Pancreas (tissue), 10 donors: ENCODE data around the gene SSX7. TPM values are rescaled to one million over a fixed set of nuclear protein-coding genes. Genes with fewer than 3 reads are reported as not detected.

Experiments used
- ATAC-seq, 4 donors: fragments of 200-7000 bp; cut with Tn5 transposase; one replicate each; pipeline versions ENCODE4 v1.8.0 to v1.9.1; 2020; ENCODE audit warnings: mild to moderate bottlenecking in 4 of 4, moderate library complexity in 4 of 4
- DNase-seq, 6 donors: peaks; one replicate each; pipeline ENCODE4 v3.0.0-alpha.2; 2020
- FAIRE-seq: peaks from 2 replicates; lab custom pipeline; 2012; peaks lifted over from hg19 to GRCh38; lab: Jason Lieb, UNC
- H3K27ac ChIP-seq, 4 donors: fragments of 200-600 bp; sonication (generic); 1 replicate in 3 of 4; 2 replicates in 1 of 4; pipeline versions ENCODE4 v1.5.0 to v1.8.0; 2020
- H3K27me3 ChIP-seq, 4 donors: fragments of 200-600 bp; one replicate each; pipeline ENCODE4 v1.8.0; 2021
- H3K36me3 ChIP-seq, 3 donors: fragments of 200-600 bp; sonication (generic) in 1 of 3; one replicate each; pipeline versions ENCODE4 v1.5.0 to v1.8.0; 2020 to 2021
- H3K4me1 ChIP-seq, 3 donors: fragments of 200-600 bp; one replicate each; pipeline ENCODE4 v1.8.0; 2021
- H3K4me3 ChIP-seq, 4 donors: fragments of 200-600 bp; sonication (generic) in 2 of 4; one replicate each; pipeline versions ENCODE4 v1.5.0 to v1.8.0; 2020 to 2021
- H3K9me3 ChIP-seq, 4 donors: fragments of 200-600 bp; one replicate each; pipeline ENCODE4 v1.8.0; 2021
- WGBS, 2 donors: extraction: QIAGEN DNeasy Blood & Tissue Kit; methylation state at CpG; one replicate each; pipeline ENCODE4 v1.1.7; 2013; 5-methylcytosine and 5-hydroxymethylcytosine counted together
- intact Hi-C, 3 donors: fragments of 100-400 bp; cut with DNase I; formaldehyde crosslinking; loops; one replicate each; pipeline versions ENCODE4 v1.11.1 to v1.14.2; 2022
- polyA plus RNA-seq, 2 donors: library from polyadenylated mRNA; stranded (reverse); fragments of 200-250 nt; gene quantifications; one replicate each; pipeline ENCODE4 v1.2.3, GENCODE V29; 2013
- total RNA-seq, 6 donors: library from RNA; stranded (reverse); fragmentation: NEBNext Ultra II Directional in 4 of 6; extraction: Animal tissue kit (Norgen Biotek cat#: 25700) in 4 of 6; gene quantifications; one replicate each; pipeline versions ENCODE4 v1.2.1 to v1.2.4, GENCODE V29; 2021 to 2023
- TF ChIP-seq, protein P1 (sequence below), 4 donors: fragments of 200-600 bp; sonication (generic) in 3 of 4; IDR thresholded peaks; one replicate each; pipeline versions ENCODE4 v1.5.0 to v1.8.0; 2021; ENCODE audit warnings: antibody characterized with exemption in 4 of 4
- donor health status: healthy with polysubstance abuse.
- donor health status: DM: no; HTN: no; CAD: no; lungs with moderate emphysema.
- donor health status: DM: no; HTN: no; CAD: no.
- donor health status: control.
- donor health status: control.
- donor health status: Bipolar disorder and iron deficiency.
- donor health status: DM: yes; HTN: yes; CAD: no.
- donor health status: DM: no; HTN: no; CAD: no.
- donor health status: DM: no; HTN: no; CAD: no.
- donor health status: DM: yes; HTN: yes; CAD: no.

Gene SSX7
- total and polyA plus RNA-seq, 8 donors: not detected

DNA sequence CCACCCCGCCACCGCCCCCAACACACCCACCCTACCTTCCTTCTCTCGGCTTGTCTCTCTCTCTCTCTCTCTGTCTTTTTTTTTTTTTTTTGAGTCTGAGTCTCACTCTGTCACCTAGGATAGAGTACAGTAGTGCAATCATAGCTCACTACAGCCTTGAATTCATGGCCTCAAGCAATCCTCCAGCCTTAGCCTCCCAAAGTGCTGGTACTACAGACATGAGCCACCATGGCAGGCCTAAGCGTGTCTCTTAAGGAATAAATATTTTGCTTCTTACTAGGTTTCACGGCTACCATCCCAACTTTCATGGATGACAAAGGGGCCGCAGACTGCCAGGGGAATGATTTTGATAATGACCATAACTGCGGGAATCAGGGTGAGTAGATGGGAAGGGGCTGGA, 55.8 kb downstream of the SSX7 start:
- DNase-seq: no peak
- TF ChIP-seq, protein P1, sequence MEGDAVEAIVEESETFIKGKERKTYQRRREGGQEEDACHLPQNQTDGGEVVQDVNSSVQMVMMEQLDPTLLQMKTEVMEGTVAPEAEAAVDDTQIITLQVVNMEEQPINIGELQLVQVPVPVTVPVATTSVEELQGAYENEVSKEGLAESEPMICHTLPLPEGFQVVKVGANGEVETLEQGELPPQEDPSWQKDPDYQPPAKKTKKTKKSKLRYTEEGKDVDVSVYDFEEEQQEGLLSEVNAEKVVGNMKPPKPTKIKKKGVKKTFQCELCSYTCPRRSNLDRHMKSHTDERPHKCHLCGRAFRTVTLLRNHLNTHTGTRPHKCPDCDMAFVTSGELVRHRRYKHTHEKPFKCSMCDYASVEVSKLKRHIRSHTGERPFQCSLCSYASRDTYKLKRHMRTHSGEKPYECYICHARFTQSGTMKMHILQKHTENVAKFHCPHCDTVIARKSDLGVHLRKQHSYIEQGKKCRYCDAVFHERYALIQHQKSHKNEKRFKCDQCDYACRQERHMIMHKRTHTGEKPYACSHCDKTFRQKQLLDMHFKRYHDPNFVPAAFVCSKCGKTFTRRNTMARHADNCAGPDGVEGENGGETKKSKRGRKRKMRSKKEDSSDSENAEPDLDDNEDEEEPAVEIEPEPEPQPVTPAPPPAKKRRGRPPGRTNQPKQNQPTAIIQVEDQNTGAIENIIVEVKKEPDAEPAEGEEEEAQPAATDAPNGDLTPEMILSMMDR (IDR thresholded peaks at IDR 0.05): no peak
- Histone ChIP-seq H3K36me3 (no peaks in the 10 kb centered on the region), H3K4me1 (no peaks in the 10 kb centered on the region), H3K9me3 (no peaks in the 10 kb centered on the region), H3K27me3 (peaks cover 0 to 4% (median 0%) of the 10 kb centered on the region in 4 donors), H3K27ac (no peak overlapping the region), H3K4me3 (no peak overlapping the region)
- ATAC-seq: no peak
- FAIRE-seq: no peak
- WGBS, 2 donors: 67 to 69% methylated on average over 7 of the region's 7 CpGs
- intact Hi-C loops: no loop called here

DNA sequence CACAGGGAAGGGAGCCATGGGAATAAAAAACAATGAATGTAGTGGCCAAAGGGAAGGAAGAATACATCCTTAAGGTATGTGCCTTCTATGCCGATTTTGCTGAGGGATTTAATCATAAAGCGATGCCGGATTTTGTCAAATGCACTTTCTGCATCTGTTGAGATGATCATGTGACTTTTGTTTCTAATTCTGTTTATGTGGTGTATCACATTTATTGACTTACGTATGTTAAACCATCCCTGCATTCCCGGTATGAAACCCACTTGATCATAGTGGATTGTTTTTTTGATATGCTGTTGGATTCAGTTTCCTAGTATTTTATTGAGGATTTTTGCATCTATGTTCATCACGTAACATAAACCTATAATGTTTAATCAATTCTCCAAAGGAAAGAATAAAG, 60.0 kb downstream of the SSX7 start:
- no peak for ATAC-seq
- intact Hi-C loops: no loop called here
- DNase-seq: no peak
- TF ChIP-seq, protein P1 (IDR thresholded peaks at IDR 0.05): no peak
- H3K9me3 ChIP-seq: no peaks in the 10 kb centered on the region
- H3K27ac ChIP-seq: no peak overlapping the region
- FAIRE-seq: no peak
- no peak overlapping the region for H3K4me3 ChIP-seq
- peaks cover 0 to 4% (median 0%) of the 10 kb centered on the region in 4 donors for H3K27me3 ChIP-seq
- H3K36me3 ChIP-seq: no peaks in the 10 kb centered on the region
- 86% methylated on average over 6 of the region's 6 CpGs for WGBS, 2 donors
- no peaks in the 10 kb centered on the region for H3K4me1 ChIP-seq

Other genes with a start within 250 kb of the SSX7 start
- not detected for gene XAGE1A, start 159.1 kb downstream of the SSX7 start, total RNA-seq
- not detected for gene XAGE1A, start 159.1 kb downstream of the SSX7 start, polyA plus RNA-seq
- gene XAGE1B, start 137.8 kb downstream of the SSX7 start, total RNA-seq: under 1 TPM in 1 of 6 donors, not detected in 5; 0.38 TPM
- not detected for gene XAGE1B, start 137.8 kb downstream of the SSX7 start, polyA plus RNA-seq
- gene SSX2, start 52.3 kb upstream of the SSX7 start, total RNA-seq: not detected
- not detected for gene SSX2, start 52.3 kb upstream of the SSX7 start, polyA plus RNA-seq
- not detected for gene SSX2B, start 96.4 kb upstream of the SSX7 start, total RNA-seq
- not detected for gene SSX2B, start 96.4 kb upstream of the SSX7 start, polyA plus RNA-seq
- not detected for gene SPANXN5, start 142.5 kb upstream of the SSX7 start, total RNA-seq
- not detected for gene SPANXN5, start 142.5 kb upstream of the SSX7 start, polyA plus RNA-seq
- not detected for gene XAGE5, start 156.4 kb upstream of the SSX7 start, total RNA-seq
- not detected for gene XAGE5, start 156.4 kb upstream of the SSX7 start, polyA plus RNA-seq
- gene XAGE3, start 213.2 kb upstream of the SSX7 start, total RNA-seq: not detected
- not detected for gene XAGE3, start 213.2 kb upstream of the SSX7 start, polyA plus RNA-seq
- 1 to 10 TPM; 4.5 to 9.9 (median 5.4) TPM for gene FAM156B, start 242.4 kb upstream of the SSX7 start, total RNA-seq
- 10 to 100 TPM; 49.7 to 83.3 TPM for gene FAM156B, start 242.4 kb upstream of the SSX7 start, polyA plus RNA-seq